K562 (cell line): ENCODE measurements around the gene ZNF41. TPM values are rescaled to one million over a fixed set of nuclear protein-coding genes. Genes with fewer than 3 reads are reported as not detected.
A peak's percentile ranks its signal among the peaks of the same experiment; 100 is the strongest.
"Not testable (repeated sequence)": the region's sequence is repeated elsewhere in the genome, so short reads cannot be mapped to it uniquely, and the experiment has no call there.

Experiments used
- ATAC-seq: fragments of 200-7000 bp; cut with Tn5 transposase; 3 replicates; pipeline ENCODE4 v1.9.1; 2020; ENCODE audit warnings: moderate library complexity
- BruUV-seq: library from RNA; stranded (reverse); fragments of 400-500 nt; replicated peaks from 2 replicates; lab custom pipeline; 2021; lab: Mats Ljungman, UMichigan
- CTCF ChIA-PET: fragments of 300-600 bp; formaldehyde crosslinking; extraction: SDS; loops from one replicate; lab custom pipeline; 2021; ENCODE audit warnings: low intra/inter-chr PET ratio; lab: Yijun Ruan, JAX
- POLR2A ChIA-PET: fragments of 300-600, 350-650 bp; sonication (Branson Sonifier 250); formaldehyde crosslinking; extraction: SDS; loops from one replicate; lab custom pipeline; 2021; ENCODE audit warnings: antibody characterized with exemption, inconsistent platforms; lab: Yijun Ruan, JAX
- DNase-seq, 4 experiments: peaks; one replicate each; pipeline versions ENCODE4 v3.0.0 to v3.0.0-alpha.2; 2011 to 2018; ENCODE audit warnings: low spot score in 3 of 4, mixed read lengths in 3 of 4; ENCODE audit errors: extremely low read depth in 1 of 4
- FAIRE-seq: peaks from 2 replicates; lab custom pipeline; 2011; peaks lifted over from hg19 to GRCh38; lab: Jason Lieb, UNC
- H2AFZ ChIP-seq: 2 replicates; pipeline ENCODE4 v1.6.0; 2011; ENCODE audit warnings: low read depth, low read length, control low read depth, inconsistent platforms
- H3K27ac ChIP-seq: fragments of 200-600 bp; 3 replicates; pipeline ENCODE4 v1.8.0; 2011; ENCODE audit warnings: low read depth, mild to moderate bottlenecking, control low read depth, inconsistent platforms, low read length, moderate library complexity, mixed read lengths; ENCODE audit errors: extremely low read depth
- H3K27me3 ChIP-seq, 2 experiments: fragments of 300-600 bp in 1 of 2; 2 replicates in 1 of 2; 3 replicates in 1 of 2; pipeline versions ENCODE4 v1.6.0 to v1.8.0; 2011; ENCODE audit warnings: inconsistent platforms in 2 of 2, low read length in 2 of 2, mild to moderate bottlenecking in 1 of 2, mixed read lengths in 1 of 2, moderate library complexity in 1 of 2; ENCODE audit not compliant: control insufficient read depth in 2 of 2, insufficient read depth in 2 of 2
- H3K36me3 ChIP-seq: fragments of 300-600 bp; 3 replicates; pipeline ENCODE4 v1.8.0; 2011; ENCODE audit warnings: mild to moderate bottlenecking, low read length, inconsistent platforms; ENCODE audit not compliant: control insufficient read depth, insufficient read depth
- H3K4me1 ChIP-seq, 2 experiments: fragments of 200-600 bp in 1 of 2; replicated peaks in 1 of 2; 2 replicates in 1 of 2; 3 replicates in 1 of 2; pipeline versions ENCODE4 v1.5.1 to v1.8.0; 2011; ENCODE audit warnings: inconsistent platforms in 2 of 2, low read length in 2 of 2, mild to moderate bottlenecking in 1 of 2, mixed read lengths in 1 of 2, moderate library complexity in 1 of 2; ENCODE audit not compliant: control insufficient read depth in 2 of 2, insufficient read depth in 2 of 2
- H3K4me2 ChIP-seq: 2 replicates; pipeline ENCODE4 v1.6.1; 2011; ENCODE audit warnings: low read length, control low read depth, inconsistent platforms, mixed read lengths; ENCODE audit not compliant: insufficient read depth
- H3K4me3 ChIP-seq: fragments of 200-600 bp; sonication (generic), shearing (Covaris generic); 2 replicates; pipeline ENCODE4 v1.5.1; 2016; ENCODE audit warnings: control low read depth, inconsistent platforms
- H3K79me2 ChIP-seq: fragments of 200-600 bp; 3 replicates; pipeline ENCODE4 v1.8.0; 2011; ENCODE audit warnings: low read length, inconsistent platforms; ENCODE audit not compliant: control insufficient read depth, insufficient read depth
- H3K9ac ChIP-seq, 2 experiments: 2 replicates each; pipeline versions ENCODE4 v1.6.0 to v1.6.1; 2011; ENCODE audit warnings: low read depth in 2 of 2, low read length in 2 of 2, control low read depth in 1 of 2, inconsistent platforms in 1 of 2, mild to moderate bottlenecking in 1 of 2, mixed read lengths in 1 of 2; ENCODE audit not compliant: insufficient read depth in 1 of 2
- H3K9me1 ChIP-seq: one replicate; pipeline ENCODE4 v1.6.0; 2011; ENCODE audit warnings: inconsistent platforms, mild to moderate bottlenecking, low read length, moderate library complexity; ENCODE audit not compliant: control insufficient read depth, insufficient read depth
- H3K9me3 ChIP-seq: replicated peaks from 2 replicates; pipeline ENCODE4 v1.5.1; 2011; ENCODE audit warnings: low read depth, low read length, inconsistent platforms; ENCODE audit not compliant: control insufficient read depth, insufficient read depth
- H4K20me1 ChIP-seq: replicated peaks from 2 replicates; pipeline ENCODE4 v1.6.1; 2011; ENCODE audit warnings: low read length, inconsistent platforms, mixed read lengths; ENCODE audit not compliant: control insufficient read depth, insufficient read depth
- NR2C1 ChIP-seq, 2 experiments: fragments of 450-650 bp; IDR thresholded peaks; 2 replicates each; pipeline ENCODE4 v1.6.1; 2017; ENCODE audit warnings: mild to moderate bottlenecking in 2 of 2, antibody characterized with exemption in 1 of 2, inconsistent platforms in 1 of 2, missing compliant biosample characterization in 1 of 2, missing genetic modification characterization in 1 of 2
- SPI1 ChIP-seq: IDR thresholded peaks from 2 replicates; pipeline ENCODE4 v1.6.1; 2011; ENCODE audit warnings: low read depth, low read length, control low read depth, borderline replicate concordance
- WGBS: fragments of 100-300 bp; shearing (Covaris generic); methylation state at CpG from one replicate; pipeline ENCODE4 v1.1.6; 2016; ENCODE audit warnings: low coverage, mixed read lengths; ENCODE audit not compliant: insufficient coverage; ENCODE audit errors: missing lambda C conversion rate; 5-methylcytosine and 5-hydroxymethylcytosine counted together
- in situ Hi-C: fragments of 300-500 bp; cut with MboI; formaldehyde crosslinking; loops from 4 replicates; pipeline ENCODE4 v1.15.0; 2018; ENCODE audit warnings: inconsistent platforms, mixed read lengths
- intact Hi-C: fragments of 100-400 bp; cut with micrococcal nuclease; formaldehyde crosslinking; loops from 2 replicates; pipeline ENCODE4 v1.14.2; 2022
- polyA plus RNA-seq, 8 experiments: library from polyadenylated mRNA; depleted of rRNA in 4 of 8; stranded (reverse) in 5 of 8; unstranded in 3 of 8; fragments of >200 nt; fragmentation: Nextera tagmentation in 2 of 8; fragmentation: Illumina TruSeq in 1 of 8; extraction: Ambion mirVana in 2 of 8; extraction: Trizol in 1 of 8; gene quantifications; 2 replicates each; pipeline versions ENCODE4 v1.2.1 to v1.2.3, GENCODE V29; 2011 to 2014; ENCODE audit warnings: inconsistent platforms in 1 of 8, missing spikeins in 1 of 8
- total RNA-seq, 7 experiments: library from RNA; depleted of rRNA in 6 of 7; stranded (reverse); fragments of >200 nt in 6 of 7; fragmentation: Illumina TruSeq in 2 of 7; extraction: Trizol in 2 of 7; gene quantifications; 2 replicates each; pipeline versions ENCODE4 v1.2.1 to v1.2.3, GENCODE V29; 2011 to 2021; ENCODE audit warnings: low replicate concordance in 1 of 7

Gene ZNF41
- total and polyA plus RNA-seq, 9 of the 15 experiments (the other 6 are each of a cell fraction or from before 2014, with no cell fraction given), result 0.53 to 8.6 (median 6.6) TPM

DNA sequence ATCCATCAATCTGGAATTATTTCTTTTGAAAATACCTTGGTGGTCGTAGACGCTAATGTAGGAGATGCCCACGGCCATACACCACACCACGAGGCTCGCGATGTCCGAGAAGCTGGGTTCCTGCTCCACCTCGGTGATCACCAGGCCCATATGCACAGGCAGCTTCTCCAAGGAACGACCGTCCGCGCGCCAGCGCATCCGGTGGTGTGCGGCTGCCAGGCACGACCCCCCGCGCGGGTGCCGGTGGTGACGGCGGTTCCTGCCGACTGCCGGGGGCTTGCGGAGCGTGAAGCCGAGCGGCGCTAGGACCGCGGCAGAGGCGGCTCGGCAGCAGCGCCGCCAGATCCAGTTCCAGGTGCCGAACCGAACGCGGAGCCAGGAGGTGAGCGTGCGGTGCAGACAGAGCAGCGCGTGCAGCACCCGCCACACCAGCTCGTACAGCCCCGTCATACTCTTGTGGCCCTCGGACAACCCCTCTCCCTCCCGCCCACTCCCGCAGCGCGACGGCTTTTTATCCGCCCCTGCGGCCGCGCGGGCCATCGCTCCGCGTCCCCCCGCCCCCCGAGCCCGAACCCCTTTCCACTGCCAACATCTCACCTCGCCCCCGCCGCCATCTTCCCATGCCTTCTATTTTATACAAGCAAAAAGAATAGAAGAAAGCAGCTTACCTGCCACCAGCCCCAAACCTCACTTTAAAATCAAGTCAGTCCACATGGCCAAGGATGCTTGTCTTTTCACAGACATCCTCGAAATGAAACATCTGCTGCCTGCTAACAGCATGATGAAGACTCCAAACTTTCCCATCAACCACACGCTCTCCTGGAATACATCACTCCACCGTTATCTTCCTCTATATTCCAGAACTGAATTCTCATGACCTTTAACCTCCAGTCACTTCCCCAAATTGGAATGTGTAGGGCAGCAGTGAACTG, 30.3 kb upstream of the ZNF41 start:
- WGBS, result 28% methylated on average over 6 of the region's 70 CpGs
- POLR2A ChIA-PET, result interaction anchor here (0.6 kb wide), 2 partner anchors 11 to 323 kb away, joined by 3 read pairs; no protein-coding TSS in a partner anchor

DNA sequence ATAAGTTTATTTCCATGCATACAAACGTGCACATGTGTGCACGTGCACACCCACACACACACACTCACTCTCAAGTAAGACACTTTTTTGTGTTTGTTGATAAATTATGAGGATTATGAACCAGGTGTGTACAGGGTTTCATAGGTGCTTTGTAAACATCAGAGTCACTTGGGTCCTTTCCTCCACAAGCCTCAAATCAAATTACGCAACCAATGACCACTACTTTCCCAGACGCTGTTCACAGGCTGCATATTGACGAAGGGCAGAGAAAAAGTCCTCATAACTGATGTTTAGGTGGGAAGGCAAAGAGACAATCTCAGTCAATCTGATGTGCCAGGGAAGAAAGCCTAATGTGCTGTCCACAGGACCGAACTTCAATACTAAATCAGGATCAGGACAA, 29.4 kb upstream of the ZNF41 start:
- H3K4me3 ChIP-seq, ATAC-seq, H3K27ac ChIP-seq, H4K20me1 ChIP-seq, H3K9me3 ChIP-seq, CTCF ChIA-PET, H3K79me2 ChIP-seq, intact Hi-C loops, FAIRE-seq, BruUV-seq, POLR2A ChIA-PET, H3K36me3 ChIP-seq, DNase-seq, H3K4me2 ChIP-seq, H3K4me1 ChIP-seq, H3K9me1 ChIP-seq, H2AFZ ChIP-seq, H3K9ac ChIP-seq: not testable (repeated sequence)
- in situ Hi-C loops, result loop anchor here (25.0 kb wide), 1 partner anchor 525 kb away; no protein-coding TSS in a partner anchor
- 0% methylated on average over 1 of the region's 6 CpGs for WGBS
- H3K27me3 ChIP-seq, result peaks cover 0 to 12% of the 10 kb centered on the region in 2 experiments; a peak in 1 of 5 replicates

More for the DNA sequence above, 30.3 kb upstream of the ZNF41 start:
- H4K20me1 ChIP-seq; FAIRE-seq; H3K4me1 ChIP-seq; H2AFZ ChIP-seq; H3K27me3 ChIP-seq; H3K9me1 ChIP-seq; H3K27ac ChIP-seq; H3K9me3 ChIP-seq; CTCF ChIA-PET; DNase-seq; H3K36me3 ChIP-seq; BruUV-seq; intact Hi-C loops; H3K79me2 ChIP-seq; H3K9ac ChIP-seq; H3K4me2 ChIP-seq; H3K4me3 ChIP-seq; TF ChIP-seq NR2C1 (IDR thresholded peaks at IDR 0.05): not testable (repeated sequence)
- TF ChIP-seq SPI1 (0 out of 2 replicates have a peak, but pooled peaks have one; percentile 32), NR2C1 (tag; IDR thresholded peaks at IDR 0.05) (peak; percentile 44)
- peak; percentile 65 for ATAC-seq
- in situ Hi-C loops, result loop anchor here (25.0 kb wide), 1 partner anchor 524 kb away; no protein-coding TSS in a partner anchor
